Lung microvascular endothelial cell (primary cell): ENCODE data around the gene LPCAT3. TPM values are rescaled to one million over a fixed set of nuclear protein-coding genes. Genes with fewer than 3 reads are reported as not detected.

ENCODE experiments used
- DNase-seq, 2 donors: peaks; one replicate each; pipeline versions ENCODE4 v3.0.0 to v3.0.0-alpha.2; 2010; ENCODE audit warnings: low read depth in 2 of 2
- total RNA-seq: library from RNA; depleted of rRNA; stranded (reverse); fragments of >200 nt; gene quantifications from 2 replicates; pipeline ENCODE4 v1.2.1, GENCODE V29; 2014

LPCAT3 gene
- total RNA-seq, 1 donor from 2014 or later = 9.9 TPM

- peak; percentile 98 for DNase-seq
These were observed 80.6 kb downstream of the LPCAT3 start for GRCh38 chr12:6937481-6938352.

GRCh38 chr12:6936636-6937480, 81.4 kb downstream of the LPCAT3 start:
- peak in 1 of 2 donors; percentile 46 for DNase-seq

- DNase-seq = no peak
These were observed 82.1 kb downstream of the LPCAT3 start for GRCh38 chr12:6936194-6936635.

- DNase-seq = no peak
These were observed 82.7 kb downstream of the LPCAT3 start for GRCh38 chr12:6935371-6936193.

- peak; percentile 62 to 66 for DNase-seq
These were observed 84.2 kb downstream of the LPCAT3 start for GRCh38 chr12:6934110-6934509.

GRCh38 chr12:6932766-6933165, 85.5 kb downstream of the LPCAT3 start:
- DNase-seq = no peak

- DNase-seq = no peak
These were observed 88.5 kb downstream of the LPCAT3 start for GRCh38 chr12:6929466-6930452.

- DNase-seq = no peak
These were observed 89.4 kb downstream of the LPCAT3 start for GRCh38 chr12:6928703-6929407.

- no peak for DNase-seq
These were observed 90.1 kb downstream of the LPCAT3 start for GRCh38 chr12:6928022-6928702.

- DNase-seq = peak; percentile 72 to 76
These were observed 90.8 kb downstream of the LPCAT3 start, which contains the start of gene ATN1 for GRCh38 chr12:6927379-6928021. ATN1 (plus strand) TSS chr12:6927959; CDS start chr12:6934002, 6,043 bp downstream.

Other genes with a start within 250 kb of the LPCAT3 start
- 0.20 and 0.22 TPM in 2 replicates for gene LAG3, start 246.0 kb downstream of the LPCAT3 start, total RNA-seq
- not detected in 2 replicates for gene CD4, start 228.9 kb downstream of the LPCAT3 start, total RNA-seq
- gene GPR162, start 196.7 kb downstream of the LPCAT3 start, total RNA-seq = 0.20 and 0.87 TPM in 2 replicates
- gene P3H3, start 190.1 kb downstream of the LPCAT3 start, total RNA-seq = 12.9 and 25.7 TPM in 2 replicates
- 0.22 and 0.40 TPM in 2 replicates for gene GNB3, start 177.6 kb downstream of the LPCAT3 start, total RNA-seq
- gene CDCA3, start 167.2 kb downstream of the LPCAT3 start, total RNA-seq = 3.4 and 8.9 TPM in 2 replicates
- 57.9 and 59.9 TPM in 2 replicates for gene USP5, start 166.3 kb downstream of the LPCAT3 start, total RNA-seq
- 958 and 967 TPM in 2 replicates for gene TPI1, start 150.9 kb downstream of the LPCAT3 start, total RNA-seq
- gene SPSB2, start 145.2 kb downstream of the LPCAT3 start, total RNA-seq = 2.2 and 4.2 TPM in 2 replicates
- gene LRRC23, start 113.7 kb downstream of the LPCAT3 start, total RNA-seq = 1.5 and 3.4 TPM in 2 replicates
- 0.99 and 1.7 TPM in 2 replicates for gene ENO2, start 103.9 kb downstream of the LPCAT3 start, total RNA-seq
- gene ATN1, start 90.5 kb downstream of the LPCAT3 start, total RNA-seq = 3.9 and 7.7 TPM in 2 replicates
- gene RNU7-1, start 74.7 kb downstream of the LPCAT3 start, total RNA-seq = not detected in 2 replicates
- 130 and 240 TPM in 2 replicates for gene C12orf57, start 74.5 kb downstream of the LPCAT3 start, total RNA-seq
- 2.2 and 3.2 TPM in 2 replicates for gene PTPN6, start 67.1 kb downstream of the LPCAT3 start, total RNA-seq
- gene PHB2, start 47.8 kb downstream of the LPCAT3 start, total RNA-seq = 124 and 150 TPM in 2 replicates
- 20.3 and 22.8 TPM in 2 replicates for gene EMG1, start 47.6 kb downstream of the LPCAT3 start, total RNA-seq
- gene C1S, start 42.2 kb upstream of the LPCAT3 start, total RNA-seq = under 0.01 and 0.20 TPM in 2 replicates
- 0.40 and 0.87 TPM in 2 replicates for gene C1R, start 74.0 kb upstream of the LPCAT3 start, total RNA-seq
- 12.2 and 13.7 TPM in 2 replicates for gene C1RL, start 90.7 kb upstream of the LPCAT3 start, total RNA-seq
- gene RBP5, start 110.4 kb upstream of the LPCAT3 start, total RNA-seq = 0.22 TPM in 1 of 2 replicates, not detected in the other
- 12.9 and 15.0 TPM in 2 replicates for gene CLSTN3, start 111.9 kb upstream of the LPCAT3 start, total RNA-seq
- 22.2 and 23.5 TPM in 2 replicates for gene PEX5, start 171.2 kb upstream of the LPCAT3 start, total RNA-seq